Astrocyte (in vitro differentiated cells and primary cell): ENCODE measurements around the gene SSU72.

Experiments
- CTCF ChIP-seq: IDR thresholded peaks from 2 replicates; pipeline ENCODE4 v1.5.1; 2011; ENCODE audit warnings: low read depth, mild to moderate bottlenecking, inconsistent platforms, low read length, moderate library complexity; ENCODE audit not compliant: insufficient read depth
- EZH2 ChIP-seq: IDR thresholded peaks from 2 replicates; pipeline ENCODE4 v1.6.1; 2012; ENCODE audit warnings: mild to moderate bottlenecking, low read length, inconsistent platforms; ENCODE audit not compliant: insufficient read depth

GRCh38 chr1:1577367-1578011 lies 2.8 kb upstream of the SSU72 start:
- TF ChIP-seq CTCF (no peak), EZH2 (no peak)
